ENCODE data around the gene CBX4. TPM values are rescaled to one million over a fixed set of nuclear protein-coding genes. Genes with fewer than 3 reads are reported as not detected.

The CBX4 gene
- total RNA-seq, 1 donor from 2014 or later = 2.7 TPM

DNA sequence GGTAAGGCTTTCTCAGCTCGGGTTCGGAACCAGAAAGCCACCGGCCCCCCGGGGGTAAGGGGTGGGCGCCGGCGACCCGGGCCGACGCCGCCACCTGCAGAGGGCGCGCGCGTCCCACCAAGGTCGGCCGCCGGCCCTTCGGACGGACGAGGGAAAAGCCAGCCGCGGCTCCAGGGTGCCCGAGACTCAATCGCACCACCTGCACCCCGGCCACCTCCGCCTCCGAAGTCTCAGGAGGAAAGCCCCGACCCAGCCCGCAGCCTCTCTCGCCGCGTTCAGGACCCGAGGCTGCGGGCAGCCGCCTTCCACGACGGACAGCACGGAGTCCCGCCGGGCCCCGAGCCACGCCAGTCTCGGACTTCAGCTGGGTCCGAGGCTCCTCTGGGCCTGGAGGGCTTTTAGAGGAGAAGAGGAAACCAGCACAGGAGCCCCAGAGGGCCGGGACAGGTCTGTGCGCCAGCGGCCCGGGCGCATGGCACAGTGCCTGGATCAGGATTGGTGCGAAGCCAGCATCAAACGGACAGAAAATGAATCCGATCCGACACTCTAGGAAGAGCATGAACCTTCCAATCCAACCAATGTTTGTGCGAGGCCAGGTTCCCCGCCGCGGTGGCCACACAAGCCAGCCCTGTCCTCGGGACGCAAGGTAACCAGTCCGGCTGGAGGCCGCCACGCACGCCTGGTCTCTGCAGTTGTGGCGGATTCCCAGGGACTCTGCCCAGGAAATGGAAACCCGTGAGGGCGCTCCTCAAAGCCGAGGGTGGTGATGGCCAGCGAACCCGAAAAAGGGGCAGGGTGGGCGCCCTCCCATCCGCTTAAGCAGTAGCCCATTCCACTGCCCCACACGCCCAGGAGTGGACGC lies 49.1 kb downstream of the CBX4 start:
- peak overlapping the region; percentile 62 for H3K4me3 Mint-ChIP-seq
- H3F3A ChIP-seq (ENCODE audit: low read depth) = peaks cover 76% of the 10 kb centered on the region
- H3K27ac ChIP-seq = no peak overlapping the region
- H3K27me3 ChIP-seq = peaks cover 83% of the 10 kb centered on the region
- peaks cover 7% of the 10 kb centered on the region for H3K36me3 Mint-ChIP-seq
- no peaks in the 10 kb centered on the region for H3K9me3 ChIP-seq (ENCODE audit: low read depth)
- H3K4me2 ChIP-seq = peak overlapping the region; percentile 85
- no peaks in the 10 kb centered on the region for H3K36me3 ChIP-seq
- peaks cover 49% of the 10 kb centered on the region for H3K4me1 Mint-ChIP-seq
- H3K9me3 Mint-ChIP-seq = no peaks in the 10 kb centered on the region
- peaks cover 46% of the 10 kb centered on the region for H3K27me3 Mint-ChIP-seq (ENCODE audit: insufficient read depth, low read depth)
- no peak overlapping the region for H3K9ac ChIP-seq
- peaks cover 93% of the 10 kb centered on the region for H4K20me1 ChIP-seq (ENCODE audit: low read depth)
- no peak overlapping the region for H3K27ac Mint-ChIP-seq
- no peaks in the 10 kb centered on the region for H3K79me2 ChIP-seq (ENCODE audit: low read depth)
- peak; percentile 83 for TF ChIP-seq CTCF (IDR thresholded peaks at IDR 0.05)
- peak; percentile 83 for TF ChIP-seq EZH2phosphoT487 (IDR thresholded peaks at IDR 0.05)
- TF ChIP-seq EZH2 (IDR thresholded peaks at IDR 0.05) = peak; percentile 89
- peak overlapping the region; percentile 66 for H2AFZ ChIP-seq (replicated peaks)
- peaks cover 38% of the 10 kb centered on the region for H3K4me1 ChIP-seq
- H3K4me3 ChIP-seq = peak overlapping the region; percentile 54
- DNase-seq (ENCODE audit: low spot score) = peak; percentile 84

- peak overlapping the region; percentile 78 for H3K4me3 Mint-ChIP-seq
- peak; percentile 91 for DNase-seq (ENCODE audit: low spot score)
- H3K27ac Mint-ChIP-seq = no peak overlapping the region
- Histone ChIP-seq H3K79me2 (ENCODE audit: low read depth) (no peaks in the 10 kb centered on the region), H3K4me3 (peak overlapping the region; percentile 54), H4K20me1 (ENCODE audit: low read depth) (peaks cover 93% of the 10 kb centered on the region), H2AFZ (replicated peaks) (peak overlapping the region; percentile 66), H3K9me3 (ENCODE audit: low read depth) (no peaks in the 10 kb centered on the region), H3K36me3 (no peaks in the 10 kb centered on the region), H3K4me2 (peak overlapping the region; percentile 85), H3F3A (ENCODE audit: low read depth) (peaks cover 76% of the 10 kb centered on the region), H3K27me3 (peaks cover 73% of the 10 kb centered on the region), H3K27ac (no peak overlapping the region), H3K4me1 (peaks cover 34% of the 10 kb centered on the region), H3K9ac (no peak overlapping the region)
- H3K9me3 Mint-ChIP-seq = no peaks in the 10 kb centered on the region
- peaks cover 8% of the 10 kb centered on the region for H3K36me3 Mint-ChIP-seq
- TF ChIP-seq EZH2 (IDR thresholded peaks at IDR 0.05) (no peak), EZH2phosphoT487 (IDR thresholded peaks at IDR 0.05) (no peak), CTCF (IDR thresholded peaks at IDR 0.05) (no peak)
- peaks cover 46% of the 10 kb centered on the region for H3K27me3 Mint-ChIP-seq (ENCODE audit: insufficient read depth, low read depth)
- peaks cover 46% of the 10 kb centered on the region for H3K4me1 Mint-ChIP-seq
Measured at GRCh38 chr17:79788989-79789942, 50.0 kb downstream of the CBX4 start.

DNA sequence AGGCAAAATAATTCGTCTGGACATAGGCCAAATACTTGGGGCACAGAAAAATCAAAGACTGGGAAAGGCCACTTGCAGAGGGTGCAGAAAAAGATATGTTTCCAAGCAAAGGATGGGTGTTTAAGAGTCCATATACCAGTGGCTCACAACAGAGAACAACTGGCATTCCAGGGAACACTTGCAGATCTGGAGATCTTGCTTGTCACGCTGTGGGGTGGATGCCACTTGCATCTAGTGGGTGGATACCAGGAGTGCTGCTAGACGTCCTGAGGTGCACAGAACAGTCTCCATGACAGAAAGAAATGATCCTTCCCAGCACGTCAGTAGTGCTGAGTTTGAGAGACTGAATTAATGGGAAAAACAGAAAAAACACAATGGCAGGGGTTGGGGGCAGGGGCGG lies 50.8 kb downstream of the CBX4 start:
- Histone ChIP-seq H3K27me3 (peaks cover 65% of the 10 kb centered on the region), H3K4me3 (no peak overlapping the region), H3F3A (ENCODE audit: low read depth) (peaks cover 68% of the 10 kb centered on the region), H3K79me2 (ENCODE audit: low read depth) (no peaks in the 10 kb centered on the region), H3K9ac (no peak overlapping the region), H3K4me2 (peak overlapping the region; percentile 85), H4K20me1 (ENCODE audit: low read depth) (peaks cover 93% of the 10 kb centered on the region), H3K4me1 (peaks cover 26% of the 10 kb centered on the region), H2AFZ (replicated peaks) (no peak overlapping the region), H3K9me3 (ENCODE audit: low read depth) (no peaks in the 10 kb centered on the region), H3K36me3 (no peaks in the 10 kb centered on the region), H3K27ac (no peak overlapping the region)
- peaks cover 10% of the 10 kb centered on the region for H3K36me3 Mint-ChIP-seq
- H3K4me1 Mint-ChIP-seq = peaks cover 40% of the 10 kb centered on the region
- peaks cover 40% of the 10 kb centered on the region for H3K27me3 Mint-ChIP-seq (ENCODE audit: insufficient read depth, low read depth)
- H3K9me3 Mint-ChIP-seq = no peaks in the 10 kb centered on the region
- H3K4me3 Mint-ChIP-seq = peak overlapping the region; percentile 22
- no peak for TF ChIP-seq EZH2 (IDR thresholded peaks at IDR 0.05)
- no peak for TF ChIP-seq CTCF (IDR thresholded peaks at IDR 0.05)
- no peak for TF ChIP-seq EZH2phosphoT487 (IDR thresholded peaks at IDR 0.05)
- no peak for DNase-seq (ENCODE audit: low spot score)
- no peak overlapping the region for H3K27ac Mint-ChIP-seq
